Liver (tissue), 9 donors: ENCODE measurements around the gene MPC2. TPM values are rescaled to one million over a fixed set of nuclear protein-coding genes. Genes with fewer than 3 reads are reported as not detected.

ENCODE experiments used
- DNase-seq: peaks from one replicate; pipeline ENCODE4 v3.0.0-alpha.2; 2017; ENCODE audit warnings: low spot score
- H3K27ac ChIP-seq, 2 donors: one replicate each; pipeline ENCODE4 v1.7.0; 2013; ENCODE audit warnings: inconsistent platforms in 2 of 2, low read length in 2 of 2, control low read depth in 1 of 2, low read depth in 1 of 2, mild to moderate bottlenecking in 1 of 2
- H3K27me3 ChIP-seq, 4 donors: one replicate each; pipeline versions ENCODE4 v1.6.1 to v1.7.0; 2013; ENCODE audit warnings: low read length in 3 of 4, inconsistent platforms in 1 of 4, mild to moderate bottlenecking in 1 of 4, moderate library complexity in 1 of 4; ENCODE audit not compliant: control insufficient read depth in 4 of 4, insufficient read depth in 4 of 4
- H3K36me3 ChIP-seq, 4 donors: one replicate each; pipeline versions ENCODE4 v1.6.1 to v1.7.0; 2013; ENCODE audit warnings: low read length in 3 of 4, mild to moderate bottlenecking in 3 of 4, low read depth in 1 of 4, moderate library complexity in 1 of 4; ENCODE audit not compliant: control insufficient read depth in 4 of 4, insufficient read depth in 3 of 4
- H3K4me1 ChIP-seq, 4 donors: one replicate each; pipeline versions ENCODE4 v1.6.1 to v1.7.0; 2013; ENCODE audit warnings: low read length in 3 of 4, mild to moderate bottlenecking in 3 of 4, moderate library complexity in 1 of 4; ENCODE audit not compliant: control insufficient read depth in 4 of 4, insufficient read depth in 4 of 4
- H3K4me3 ChIP-seq, 3 donors: one replicate each; pipeline versions ENCODE4 v1.6.1 to v1.7.0; 2013; ENCODE audit warnings: low read length in 3 of 3, control low read depth in 1 of 3, low read depth in 1 of 3, mild to moderate bottlenecking in 1 of 3
- H3K9ac ChIP-seq, 2 donors: one replicate each; pipeline ENCODE4 v1.7.0; 2013; ENCODE audit warnings: low read length in 2 of 2, mild to moderate bottlenecking in 2 of 2, moderate library complexity in 2 of 2, control low read depth in 1 of 2, low read depth in 1 of 2
- H3K9me3 ChIP-seq, 4 donors: one replicate each; pipeline versions ENCODE4 v1.6.1 to v1.7.0; 2013; ENCODE audit warnings: low read length in 3 of 4; ENCODE audit not compliant: control insufficient read depth in 4 of 4
- EGR1 ChIP-seq, 2 donors: IDR thresholded peaks; 2 replicates each; pipeline ENCODE4 v1.6.1; 2016 to 2018; ENCODE audit warnings: antibody characterized with exemption in 2 of 2, low read depth in 2 of 2
- FOXA1 ChIP-seq: IDR thresholded peaks from 2 replicates; pipeline ENCODE4 v1.6.1; 2016; ENCODE audit warnings: antibody characterized with exemption
- GABPA ChIP-seq, 2 donors: IDR thresholded peaks in 1 of 2; conservative IDR thresholded peaks in 1 of 2; 2 replicates each; pipeline ENCODE4 v1.6.1; 2016; ENCODE audit warnings: antibody characterized with exemption in 2 of 2, mild to moderate bottlenecking in 1 of 2, moderate library complexity in 1 of 2
- HNF4A ChIP-seq, 2 donors: conservative IDR thresholded peaks; 2 replicates each; pipeline ENCODE4 v1.6.1; 2016; ENCODE audit warnings: antibody characterized with exemption in 2 of 2, mild to moderate bottlenecking in 2 of 2
- HNF4G ChIP-seq: IDR thresholded peaks from 2 replicates; pipeline ENCODE4 v1.6.1; 2016; ENCODE audit warnings: antibody characterized with exemption
- JUND ChIP-seq, 2 donors: IDR thresholded peaks; 2 replicates each; pipeline ENCODE4 v1.6.1; 2016; ENCODE audit warnings: antibody characterized with exemption in 2 of 2
- NR2F2 ChIP-seq: IDR thresholded peaks from 2 replicates; pipeline ENCODE4 v1.6.1; 2016; ENCODE audit warnings: antibody characterized with exemption
- RAD21 ChIP-seq, 2 donors: IDR thresholded peaks; 2 replicates each; pipeline ENCODE4 v1.6.1; 2016; ENCODE audit warnings: antibody characterized with exemption in 2 of 2, mild to moderate bottlenecking in 2 of 2
- RXRA ChIP-seq, 2 donors: IDR thresholded peaks; 2 replicates each; pipeline ENCODE4 v1.6.1; 2017 to 2018; ENCODE audit warnings: antibody characterized with exemption in 2 of 2, mild to moderate bottlenecking in 1 of 2
- SP1 ChIP-seq: IDR thresholded peaks from 2 replicates; pipeline ENCODE4 v1.6.1; 2018; ENCODE audit warnings: antibody characterized with exemption, mild to moderate bottlenecking
- TAF1 ChIP-seq: conservative IDR thresholded peaks from 2 replicates; pipeline ENCODE4 v1.6.1; 2016; ENCODE audit warnings: antibody characterized with exemption, mild to moderate bottlenecking
- YY1 ChIP-seq: IDR thresholded peaks from 2 replicates; pipeline ENCODE4 v1.6.1; 2016; ENCODE audit warnings: antibody characterized with exemption, mild to moderate bottlenecking
- WGBS: extraction: QIAGEN DNeasy Blood & Tissue Kit; methylation state at CpG from one replicate; pipeline ENCODE4 v1.1.7; 2013; 5-methylcytosine and 5-hydroxymethylcytosine counted together
- polyA plus RNA-seq, 2 donors: library from polyadenylated mRNA; stranded (reverse) in 1 of 2; unstranded in 1 of 2; fragments of 200-250 nt in 1 of 2; fragments of >200 nt in 1 of 2; fragmentation: Nextera tagmentation in 1 of 2; extraction: Ambion mirVana in 1 of 2; gene quantifications; one replicate each; pipeline versions ENCODE4 v1.2.1 to v1.2.3, GENCODE V29; 2013 to 2015
- total RNA-seq, 2 donors: library from RNA; depleted of rRNA; stranded (reverse); fragments of >200 nt; gene quantifications; one replicate each; pipeline ENCODE4 v1.2.3, GENCODE V29; 2014
- TF ChIP-seq, protein P1 (sequence below): IDR thresholded peaks from 2 replicates; pipeline ENCODE4 v1.6.1; 2016; ENCODE audit warnings: antibody characterized with exemption, mild to moderate bottlenecking
- TF ChIP-seq, protein P2 (sequence below): IDR thresholded peaks from 2 replicates; pipeline ENCODE4 v1.6.1; 2016; ENCODE audit warnings: antibody characterized with exemption
- TF ChIP-seq, protein P3 (sequence below): IDR thresholded peaks from 2 replicates; pipeline ENCODE4 v1.6.1; 2016; ENCODE audit warnings: antibody characterized with exemption
- TF ChIP-seq, protein P4 (sequence below): IDR thresholded peaks from 2 replicates; pipeline ENCODE4 v1.6.1; 2016; ENCODE audit warnings: antibody characterized with exemption
- donor health status: healthy.
- donor health status: healthy.
- donor health status: healthy.
- donor health status: healthy.
- donor health status: healthy.

Gene MPC2
- total and polyA plus RNA-seq, 4 donors = 78.8 to 369 (median 127) TPM

DNA sequence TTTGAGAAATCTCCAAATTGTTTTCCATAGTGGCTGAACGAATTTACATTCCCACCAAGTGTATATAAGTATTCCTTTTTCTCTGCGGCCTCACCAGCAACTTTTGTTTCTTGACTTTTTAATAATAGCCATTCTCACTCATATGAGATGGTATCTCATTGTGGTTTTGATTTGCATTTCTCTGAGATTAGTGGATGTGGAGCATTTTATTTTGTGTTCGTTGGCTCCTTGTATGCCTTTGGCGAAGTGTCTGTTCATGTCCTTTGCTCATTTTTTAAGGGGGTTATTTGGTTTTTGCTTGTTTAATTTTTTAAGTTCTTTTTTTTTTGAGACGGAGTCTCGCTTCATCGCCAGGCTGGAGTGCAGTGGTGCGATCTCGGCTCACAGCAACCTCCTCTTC, 45.1 kb upstream of the MPC2 start:
- Histone ChIP-seq H3K36me3 (peaks cover 0 to 10% (median 7%) of the 10 kb centered on the region in 4 donors), H3K9ac (no peak overlapping the region), H3K27ac (no peak overlapping the region), H3K9me3 (no peaks in the 10 kb centered on the region), H3K4me1 (peaks cover 0 to 16% (median 2%) of the 10 kb centered on the region in 4 donors), H3K27me3 (no peaks in the 10 kb centered on the region), H3K4me3 (no peak overlapping the region)
- 99% methylated on average over 9 of the region's 9 CpGs for WGBS
- no peak for TF ChIP-seq FOXA1
- DNase-seq = no peak

- H3K4me1 ChIP-seq = peaks cover 0 to 26% (median 12%) of the 10 kb centered on the region in 4 donors
- no peak overlapping the region for H3K4me3 ChIP-seq
- DNase-seq = no peak
- no peak overlapping the region for H3K27ac ChIP-seq
- no peaks in the 10 kb centered on the region for H3K27me3 ChIP-seq
- H3K9ac ChIP-seq = no peak overlapping the region
- 96% methylated on average over 1 of the region's 1 CpG for WGBS
- TF ChIP-seq, protein P1, sequence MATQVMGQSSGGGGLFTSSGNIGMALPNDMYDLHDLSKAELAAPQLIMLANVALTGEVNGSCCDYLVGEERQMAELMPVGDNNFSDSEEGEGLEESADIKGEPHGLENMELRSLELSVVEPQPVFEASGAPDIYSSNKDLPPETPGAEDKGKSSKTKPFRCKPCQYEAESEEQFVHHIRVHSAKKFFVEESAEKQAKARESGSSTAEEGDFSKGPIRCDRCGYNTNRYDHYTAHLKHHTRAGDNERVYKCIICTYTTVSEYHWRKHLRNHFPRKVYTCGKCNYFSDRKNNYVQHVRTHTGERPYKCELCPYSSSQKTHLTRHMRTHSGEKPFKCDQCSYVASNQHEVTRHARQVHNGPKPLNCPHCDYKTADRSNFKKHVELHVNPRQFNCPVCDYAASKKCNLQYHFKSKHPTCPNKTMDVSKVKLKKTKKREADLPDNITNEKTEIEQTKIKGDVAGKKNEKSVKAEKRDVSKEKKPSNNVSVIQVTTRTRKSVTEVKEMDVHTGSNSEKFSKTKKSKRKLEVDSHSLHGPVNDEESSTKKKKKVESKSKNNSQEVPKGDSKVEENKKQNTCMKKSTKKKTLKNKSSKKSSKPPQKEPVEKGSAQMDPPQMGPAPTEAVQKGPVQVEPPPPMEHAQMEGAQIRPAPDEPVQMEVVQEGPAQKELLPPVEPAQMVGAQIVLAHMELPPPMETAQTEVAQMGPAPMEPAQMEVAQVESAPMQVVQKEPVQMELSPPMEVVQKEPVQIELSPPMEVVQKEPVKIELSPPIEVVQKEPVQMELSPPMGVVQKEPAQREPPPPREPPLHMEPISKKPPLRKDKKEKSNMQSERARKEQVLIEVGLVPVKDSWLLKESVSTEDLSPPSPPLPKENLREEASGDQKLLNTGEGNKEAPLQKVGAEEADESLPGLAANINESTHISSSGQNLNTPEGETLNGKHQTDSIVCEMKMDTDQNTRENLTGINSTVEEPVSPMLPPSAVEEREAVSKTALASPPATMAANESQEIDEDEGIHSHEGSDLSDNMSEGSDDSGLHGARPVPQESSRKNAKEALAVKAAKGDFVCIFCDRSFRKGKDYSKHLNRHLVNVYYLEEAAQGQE = no peak
- TF ChIP-seq, protein P2, sequence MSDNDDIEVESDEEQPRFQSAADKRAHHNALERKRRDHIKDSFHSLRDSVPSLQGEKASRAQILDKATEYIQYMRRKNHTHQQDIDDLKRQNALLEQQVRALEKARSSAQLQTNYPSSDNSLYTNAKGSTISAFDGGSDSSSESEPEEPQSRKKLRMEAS = no peak
- TF ChIP-seq GABPA (IDR thresholded peaks at IDR 0.05 in 1 of 2, conservative IDR thresholded peaks at IDR 0.05 in 1 of 2) (no peak), RAD21 (IDR thresholded peaks at IDR 0.05) (no peak), SP1 (no peak), HNF4A (conservative IDR thresholded peaks at IDR 0.05) (no peak), JUND (IDR thresholded peaks at IDR 0.05) (no peak), EGR1 (IDR thresholded peaks at IDR 0.05; ENCODE audit: low read depth in 2 of 2) (no peak), HNF4G (no peak), NR2F2 (no peak), YY1 (no peak), TAF1 (no peak), RXRA (IDR thresholded peaks at IDR 0.05) (no peak)
- TF ChIP-seq, protein P3, sequence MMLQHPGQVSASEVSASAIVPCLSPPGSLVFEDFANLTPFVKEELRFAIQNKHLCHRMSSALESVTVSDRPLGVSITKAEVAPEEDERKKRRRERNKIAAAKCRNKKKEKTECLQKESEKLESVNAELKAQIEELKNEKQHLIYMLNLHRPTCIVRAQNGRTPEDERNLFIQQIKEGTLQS = no peak
- TF ChIP-seq, protein P4, sequence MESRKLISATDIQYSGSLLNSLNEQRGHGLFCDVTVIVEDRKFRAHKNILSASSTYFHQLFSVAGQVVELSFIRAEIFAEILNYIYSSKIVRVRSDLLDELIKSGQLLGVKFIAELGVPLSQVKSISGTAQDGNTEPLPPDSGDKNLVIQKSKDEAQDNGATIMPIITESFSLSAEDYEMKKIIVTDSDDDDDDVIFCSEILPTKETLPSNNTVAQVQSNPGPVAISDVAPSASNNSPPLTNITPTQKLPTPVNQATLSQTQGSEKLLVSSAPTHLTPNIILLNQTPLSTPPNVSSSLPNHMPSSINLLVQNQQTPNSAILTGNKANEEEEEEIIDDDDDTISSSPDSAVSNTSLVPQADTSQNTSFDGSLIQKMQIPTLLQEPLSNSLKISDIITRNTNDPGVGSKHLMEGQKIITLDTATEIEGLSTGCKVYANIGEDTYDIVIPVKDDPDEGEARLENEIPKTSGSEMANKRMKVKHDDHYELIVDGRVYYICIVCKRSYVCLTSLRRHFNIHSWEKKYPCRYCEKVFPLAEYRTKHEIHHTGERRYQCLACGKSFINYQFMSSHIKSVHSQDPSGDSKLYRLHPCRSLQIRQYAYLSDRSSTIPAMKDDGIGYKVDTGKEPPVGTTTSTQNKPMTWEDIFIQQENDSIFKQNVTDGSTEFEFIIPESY = no peak
- H3K36me3 ChIP-seq = peaks cover 2 to 6% (median 5%) of the 10 kb centered on the region in 4 donors
- H3K9me3 ChIP-seq = no peaks in the 10 kb centered on the region
These were observed 40.4 kb upstream of the MPC2 start for GRCh38 chr1:167977245-167977644.
